ENCODE measurements around the gene OR1Q1. TPM values are rescaled to one million over a fixed set of nuclear protein-coding genes. Genes with fewer than 3 reads are reported as not detected.
A peak's percentile ranks its signal among the peaks of the same experiment; 100 is the strongest.
"Not testable (repeated sequence)": the region's sequence is repeated elsewhere in the genome, so short reads cannot be mapped to it uniquely, and the experiment has no call there.

The OR1Q1 gene
- total and polyA plus RNA-seq, 2 experiments from 2014 or later, result 0.26 TPM; not detected in 1

DNA sequence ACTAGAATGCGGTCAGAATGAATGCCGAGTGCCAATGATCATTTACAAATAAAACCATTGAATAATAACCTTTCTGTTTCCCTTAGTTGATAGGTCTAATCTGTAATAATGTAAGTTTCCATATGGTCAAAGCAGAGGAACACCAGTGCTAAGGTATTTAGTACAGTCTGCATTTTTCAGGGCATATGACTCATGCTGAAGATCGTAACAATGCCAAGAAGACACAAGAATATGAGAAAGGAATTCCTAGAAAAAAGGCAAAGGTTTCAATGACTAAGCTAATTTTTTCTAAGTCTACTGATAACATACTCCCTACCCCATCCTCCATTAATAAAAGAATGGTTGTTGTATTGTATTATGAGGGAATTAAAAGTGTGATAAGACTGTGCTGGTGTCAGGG is 34.2 kb upstream of the OR1Q1 start:
- in situ Hi-C loops (cut with MboI), result no loop called here
- no peak for TF ChIP-seq EZH2 (IDR thresholded peaks at IDR 0.05; ENCODE audit: insufficient read depth, poor library complexity, severe bottlenecking)
- no peak for TF ChIP-seq EZH2phosphoT487 (IDR thresholded peaks at IDR 0.05; ENCODE audit: insufficient read depth, low read depth)
- Histone ChIP-seq H3K27me3 (replicated peaks; ENCODE audit: insufficient read depth) (no peaks in the 10 kb centered on the region), H3K9me3 (ENCODE audit: low read depth) (no peaks in the 10 kb centered on the region), H3K4me1 (ENCODE audit: insufficient read depth) (peaks cover 14% of the 10 kb centered on the region), H3K9me2 (ENCODE audit: insufficient read depth) (no peaks in the 10 kb centered on the region), H3K36me3 (ENCODE audit: low read depth) (no peaks in the 10 kb centered on the region), H3K79me2 (ENCODE audit: insufficient read depth) (no peaks in the 10 kb centered on the region), H4K20me1 (ENCODE audit: insufficient read depth) (no peaks in the 10 kb centered on the region), H3K4me2 (ENCODE audit: unreplicated experiment) (peak overlapping the region; percentile 6), H3K4me3 (no peak overlapping the region), H3K9ac (no peak overlapping the region), H3F3A (ENCODE audit: insufficient read depth) (peaks cover 5% of the 10 kb centered on the region; the same call in 1 of the 2 replicates), H2AFZ (no peak overlapping the region), H3K27ac (peak overlapping the region; percentile 36; the same call in 1 of the 2 replicates)
- DNase-seq, result peak; percentile 85
- WGBS, 2 experiments (ENCODE audit: low coverage in 1 of 2, low lambda C conversion rate in 2 of 2, missing lambda C conversion rate in 2 of 2), result 61 to 64% methylated on average over 3 of the region's 3 CpGs

DNA sequence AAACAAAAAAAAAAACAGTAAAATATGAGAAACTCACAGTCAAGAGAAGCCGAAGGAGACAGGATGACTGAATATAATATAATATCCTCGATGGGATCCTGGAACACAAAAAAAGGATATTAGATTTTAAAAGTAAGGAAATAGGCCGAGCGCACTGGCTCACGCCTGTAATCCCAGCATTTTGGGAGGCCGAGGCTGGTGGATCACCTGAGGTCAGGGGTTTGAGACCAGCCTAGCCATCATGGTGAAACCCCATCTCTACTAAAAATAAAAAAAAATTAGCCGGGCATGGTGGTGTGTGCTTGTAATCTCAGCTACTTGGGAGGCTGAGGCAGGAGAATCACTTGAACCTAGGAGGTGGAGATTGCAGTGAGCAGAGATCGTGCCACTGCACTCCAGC is 31.3 kb upstream of the OR1Q1 start, which contains the start of gene OR1L8:
TSS of gene OR1L8 (minus strand) at position 101 of the 400 bp plus-strand sequence. CDS start 14,907 bp downstream, outside the sequence.
- H3K4me2 ChIP-seq (ENCODE audit: unreplicated experiment); H4K20me1 ChIP-seq (ENCODE audit: insufficient read depth); H3K79me2 ChIP-seq (ENCODE audit: insufficient read depth); H3K4me3 ChIP-seq; H3K36me3 ChIP-seq (ENCODE audit: low read depth); DNase-seq; H3F3A ChIP-seq (ENCODE audit: insufficient read depth); H2AFZ ChIP-seq; H3K9me2 ChIP-seq (ENCODE audit: insufficient read depth); in situ Hi-C loops (cut with MboI); H3K9me3 ChIP-seq (ENCODE audit: low read depth); H3K27ac ChIP-seq; H3K9ac ChIP-seq; H3K27me3 ChIP-seq (replicated peaks; ENCODE audit: insufficient read depth): not testable (repeated sequence)
- H3K4me1 ChIP-seq (ENCODE audit: insufficient read depth), result peaks cover 14% of the 10 kb centered on the region
- 88 to 92% methylated on average over 8 of the region's 8 CpGs for WGBS, 2 experiments (ENCODE audit: low coverage in 1 of 2, low lambda C conversion rate in 2 of 2, missing lambda C conversion rate in 2 of 2)

DNA sequence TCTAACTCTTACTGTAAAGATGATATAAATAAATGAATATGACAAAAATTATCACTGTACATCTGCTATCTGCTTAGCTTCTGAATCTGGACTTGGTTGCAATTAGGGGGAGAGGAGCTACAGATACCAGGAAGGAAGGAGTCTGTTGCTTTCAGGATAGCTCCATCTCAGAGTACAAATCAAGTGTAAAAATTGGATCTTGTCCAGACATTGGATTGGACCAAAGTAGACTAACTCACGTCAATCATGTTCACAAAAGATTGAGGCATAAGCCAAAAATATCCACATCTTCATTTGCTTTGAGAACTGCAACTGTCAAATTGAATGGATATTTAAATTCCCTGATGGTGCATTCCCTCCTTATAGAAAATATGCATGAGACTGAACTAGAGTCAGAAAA is 8.8 kb upstream of the OR1Q1 start:
- Histone ChIP-seq H3K36me3 (ENCODE audit: low read depth) (no peaks in the 10 kb centered on the region), H3K27me3 (replicated peaks; ENCODE audit: insufficient read depth) (no peaks in the 10 kb centered on the region), H3K4me1 (ENCODE audit: insufficient read depth) (no peaks in the 10 kb centered on the region), H3K79me2 (ENCODE audit: insufficient read depth) (no peaks in the 10 kb centered on the region), H2AFZ (no peak overlapping the region), H3F3A (ENCODE audit: insufficient read depth) (no peaks in the 10 kb centered on the region), H3K9ac (no peak overlapping the region), H3K9me2 (ENCODE audit: insufficient read depth) (no peaks in the 10 kb centered on the region), H3K27ac (no peak overlapping the region), H3K4me2 (ENCODE audit: unreplicated experiment) (no peak overlapping the region), H3K4me3 (no peak overlapping the region), H3K9me3 (ENCODE audit: low read depth) (no peaks in the 10 kb centered on the region), H4K20me1 (ENCODE audit: insufficient read depth) (no peaks in the 10 kb centered on the region)
- DNase-seq, result no peak
- 33 to 43% methylated on average over 1 of the region's 1 CpG for WGBS, 2 experiments (ENCODE audit: low coverage in 1 of 2, low lambda C conversion rate in 2 of 2, missing lambda C conversion rate in 2 of 2)
- TF ChIP-seq EZH2phosphoT487 (IDR thresholded peaks at IDR 0.05; ENCODE audit: insufficient read depth, low read depth) (no peak), EZH2 (IDR thresholded peaks at IDR 0.05; ENCODE audit: insufficient read depth, poor library complexity, severe bottlenecking) (no peak)
- in situ Hi-C loops (cut with MboI), result no loop called here

DNA sequence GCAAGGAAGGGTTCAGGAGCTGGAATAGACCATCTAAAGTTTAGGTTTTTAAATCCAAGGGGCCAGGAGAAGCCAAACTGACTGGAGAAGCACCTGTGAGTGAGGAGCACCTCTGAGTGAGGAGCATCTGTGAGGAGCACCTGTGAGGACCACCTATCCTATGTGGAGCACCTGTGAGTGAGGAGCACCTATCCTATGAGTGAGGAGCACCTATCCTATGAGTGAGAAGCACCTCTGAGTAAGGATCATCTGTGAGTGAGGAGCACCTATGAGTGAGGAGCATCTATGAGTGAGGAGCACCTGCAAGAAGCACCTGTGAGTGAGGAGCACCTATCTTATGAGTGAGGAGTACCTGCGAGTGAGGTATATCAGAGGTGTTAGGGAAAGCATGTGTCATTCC is 8.0 kb upstream of the OR1Q1 start:
- Histone ChIP-seq H3K4me3 (no peak overlapping the region), H4K20me1 (ENCODE audit: insufficient read depth) (no peaks in the 10 kb centered on the region), H3K9ac (no peak overlapping the region), H3K4me1 (ENCODE audit: insufficient read depth) (no peaks in the 10 kb centered on the region), H3F3A (ENCODE audit: insufficient read depth) (no peaks in the 10 kb centered on the region), H3K79me2 (ENCODE audit: insufficient read depth) (no peaks in the 10 kb centered on the region), H2AFZ (no peak overlapping the region), H3K9me2 (ENCODE audit: insufficient read depth) (no peaks in the 10 kb centered on the region), H3K27me3 (replicated peaks; ENCODE audit: insufficient read depth) (no peaks in the 10 kb centered on the region), H3K4me2 (ENCODE audit: unreplicated experiment) (no peak overlapping the region), H3K9me3 (ENCODE audit: low read depth) (no peaks in the 10 kb centered on the region), H3K27ac (no peak overlapping the region), H3K36me3 (ENCODE audit: low read depth) (no peaks in the 10 kb centered on the region)
- no peak for DNase-seq
- WGBS, 2 experiments (ENCODE audit: low coverage in 1 of 2, low lambda C conversion rate in 2 of 2, missing lambda C conversion rate in 2 of 2), result 41 to 54% methylated on average over 1 of the region's 1 CpG
- in situ Hi-C loops (cut with MboI), result no loop called here
- TF ChIP-seq EZH2 (IDR thresholded peaks at IDR 0.05; ENCODE audit: insufficient read depth, poor library complexity, severe bottlenecking) (no peak), EZH2phosphoT487 (IDR thresholded peaks at IDR 0.05; ENCODE audit: insufficient read depth, low read depth) (no peak)

DNA sequence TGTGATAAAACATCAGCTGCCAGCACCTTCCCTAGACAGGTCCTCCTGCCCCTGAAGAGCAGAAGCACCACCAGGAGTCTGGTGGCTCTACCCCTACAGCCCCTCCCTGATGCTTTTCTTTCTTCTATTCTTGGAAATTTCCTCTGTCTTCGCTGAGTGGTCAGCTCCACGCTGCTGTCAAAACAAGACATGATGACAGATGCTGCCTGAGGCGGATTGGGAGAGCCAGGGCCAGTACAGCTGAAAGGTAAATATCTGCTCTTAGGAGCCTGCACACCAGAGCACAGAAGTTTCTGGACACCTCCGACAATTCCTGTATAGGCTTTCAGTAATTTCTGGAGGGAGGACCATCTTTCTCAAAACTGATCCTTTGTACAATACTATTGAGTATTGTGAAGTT is 4.7 kb upstream of the OR1Q1 start:
- Histone ChIP-seq H2AFZ (no peak overlapping the region), H4K20me1 (ENCODE audit: insufficient read depth) (no peaks in the 10 kb centered on the region), H3K79me2 (ENCODE audit: insufficient read depth) (no peaks in the 10 kb centered on the region), H3K4me1 (ENCODE audit: insufficient read depth) (no peaks in the 10 kb centered on the region), H3K4me2 (ENCODE audit: unreplicated experiment) (no peak overlapping the region), H3K4me3 (no peak overlapping the region), H3K9me2 (ENCODE audit: insufficient read depth) (no peaks in the 10 kb centered on the region), H3F3A (ENCODE audit: insufficient read depth) (no peaks in the 10 kb centered on the region), H3K9me3 (ENCODE audit: low read depth) (no peaks in the 10 kb centered on the region), H3K27ac (no peak overlapping the region), H3K27me3 (replicated peaks; ENCODE audit: insufficient read depth) (no peaks in the 10 kb centered on the region), H3K36me3 (ENCODE audit: low read depth) (no peaks in the 10 kb centered on the region), H3K9ac (no peak overlapping the region)
- 87 to 89% methylated on average over 4 of the region's 4 CpGs for WGBS, 2 experiments (ENCODE audit: low coverage in 1 of 2, low lambda C conversion rate in 2 of 2, missing lambda C conversion rate in 2 of 2)
- in situ Hi-C loops (cut with MboI), result no loop called here
- DNase-seq, result no peak
- TF ChIP-seq EZH2 (IDR thresholded peaks at IDR 0.05; ENCODE audit: insufficient read depth, poor library complexity, severe bottlenecking) (no peak), EZH2phosphoT487 (IDR thresholded peaks at IDR 0.05; ENCODE audit: insufficient read depth, low read depth) (no peak)

All from GM23248 (cell line).